Muscle layer of colon (tissue), 2 donors: ENCODE data around the gene BIRC5.

Experiments
- H3K27ac ChIP-seq: one replicate; pipeline ENCODE4 v1.7.0; 2013; ENCODE audit warnings: low read depth, mild to moderate bottlenecking, low read length, moderate library complexity
- H3K27me3 ChIP-seq, 2 donors: one replicate each; pipeline ENCODE4 v1.7.0; 2013; ENCODE audit warnings: low read length in 2 of 2, mild to moderate bottlenecking in 2 of 2; ENCODE audit not compliant: insufficient read depth in 2 of 2, control insufficient read depth in 1 of 2
- H3K36me3 ChIP-seq: one replicate; pipeline ENCODE4 v1.7.0; 2013; ENCODE audit warnings: mild to moderate bottlenecking, low read length; ENCODE audit not compliant: insufficient read depth
- H3K4me1 ChIP-seq: one replicate; pipeline ENCODE4 v1.7.0; 2013; ENCODE audit warnings: mild to moderate bottlenecking, low read length; ENCODE audit not compliant: insufficient read depth
- H3K4me3 ChIP-seq, 2 donors: one replicate each; pipeline ENCODE4 v1.7.0; 2013; ENCODE audit warnings: low read length in 2 of 2, low read depth in 1 of 2, mild to moderate bottlenecking in 1 of 2, moderate library complexity in 1 of 2
- H3K9ac ChIP-seq: one replicate; pipeline ENCODE4 v1.7.0; 2013; ENCODE audit warnings: low read length
- H3K9me3 ChIP-seq: one replicate; pipeline ENCODE4 v1.7.0; 2013; ENCODE audit warnings: mild to moderate bottlenecking, low read length
- donor health status: abdominal sarcoma.
- donor health status: Adenocarcinoma of cecum.

BIRC5 gene

DNA sequence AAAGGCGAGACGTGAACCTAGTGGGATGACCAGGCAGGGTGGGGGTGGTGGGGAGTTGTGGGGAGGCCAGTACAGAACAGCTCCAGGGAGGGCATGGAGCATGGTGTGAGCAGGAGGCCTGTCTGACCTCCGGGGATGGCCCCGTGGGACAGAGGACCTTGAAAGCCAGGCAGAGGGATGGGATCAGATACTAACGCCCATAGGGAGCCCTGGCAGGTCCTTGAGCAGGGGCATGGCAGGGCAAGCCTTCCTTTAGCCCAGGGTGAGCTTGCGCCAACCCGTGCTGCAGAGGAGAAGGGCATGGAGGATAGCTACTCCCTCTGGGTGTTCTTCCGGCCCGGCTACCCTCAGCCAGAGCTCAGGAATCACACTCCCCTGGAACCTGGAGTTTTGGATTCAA is 52.7 kb downstream of the BIRC5 start:
- H3K9me3 ChIP-seq = no peaks in the 10 kb centered on the region
- no peaks in the 10 kb centered on the region for H3K36me3 ChIP-seq
- no peak overlapping the region for H3K27ac ChIP-seq
- no peak overlapping the region for H3K4me3 ChIP-seq
- peaks cover 0 to 19% of the 10 kb centered on the region in 2 donors for H3K27me3 ChIP-seq
- no peaks in the 10 kb centered on the region for H3K4me1 ChIP-seq
- no peak overlapping the region for H3K9ac ChIP-seq

GRCh38 chr17:78267253-78268073 is 53.4 kb downstream of the BIRC5 start:
- Histone ChIP-seq H3K9me3 (no peaks in the 10 kb centered on the region), H3K36me3 (no peaks in the 10 kb centered on the region), H3K4me3 (no peak overlapping the region), H3K27ac (no peak overlapping the region), H3K9ac (no peak overlapping the region), H3K4me1 (no peaks in the 10 kb centered on the region), H3K27me3 (peaks cover 0 to 21% of the 10 kb centered on the region in 2 donors)

DNA sequence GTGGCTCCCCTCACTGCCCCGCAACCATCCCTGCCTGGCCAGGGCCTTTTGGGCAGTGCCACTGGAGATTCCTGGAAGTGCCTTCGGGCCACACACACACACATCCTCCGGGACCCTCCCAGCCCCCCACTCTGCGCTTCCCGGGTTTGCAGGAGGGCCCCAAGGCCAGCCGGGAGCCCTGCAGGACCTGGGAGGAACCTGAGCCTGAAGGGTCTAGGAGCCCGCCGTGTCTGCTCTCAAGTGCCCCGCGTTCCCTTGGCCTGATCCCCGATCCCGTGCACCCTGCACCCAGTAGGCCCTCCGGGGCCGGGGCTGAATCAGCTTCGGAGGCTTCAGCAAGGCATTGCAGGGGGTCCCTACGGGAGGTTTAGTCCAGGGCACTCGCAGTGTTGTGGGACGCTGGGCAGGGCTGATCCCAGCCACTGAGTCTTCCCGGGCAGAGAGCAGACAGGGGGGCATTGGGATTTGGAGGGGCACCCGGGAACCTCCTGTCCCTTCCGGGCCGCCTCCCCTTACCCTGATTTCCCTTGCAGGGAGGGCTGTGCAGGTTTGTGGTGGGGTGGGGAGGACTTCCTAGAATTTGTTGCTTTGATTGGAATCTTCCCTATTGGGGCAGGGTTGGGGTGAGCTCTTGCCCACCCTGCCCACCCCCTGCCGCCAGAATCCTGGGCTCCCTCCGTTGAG is 54.3 kb downstream of the BIRC5 start:
- Histone ChIP-seq H3K9ac (no peak overlapping the region), H3K9me3 (no peaks in the 10 kb centered on the region), H3K27ac (no peak overlapping the region), H3K4me3 (no peak overlapping the region), H3K4me1 (no peaks in the 10 kb centered on the region), H3K27me3 (peaks cover 0 to 21% of the 10 kb centered on the region in 2 donors), H3K36me3 (no peaks in the 10 kb centered on the region)

DNA sequence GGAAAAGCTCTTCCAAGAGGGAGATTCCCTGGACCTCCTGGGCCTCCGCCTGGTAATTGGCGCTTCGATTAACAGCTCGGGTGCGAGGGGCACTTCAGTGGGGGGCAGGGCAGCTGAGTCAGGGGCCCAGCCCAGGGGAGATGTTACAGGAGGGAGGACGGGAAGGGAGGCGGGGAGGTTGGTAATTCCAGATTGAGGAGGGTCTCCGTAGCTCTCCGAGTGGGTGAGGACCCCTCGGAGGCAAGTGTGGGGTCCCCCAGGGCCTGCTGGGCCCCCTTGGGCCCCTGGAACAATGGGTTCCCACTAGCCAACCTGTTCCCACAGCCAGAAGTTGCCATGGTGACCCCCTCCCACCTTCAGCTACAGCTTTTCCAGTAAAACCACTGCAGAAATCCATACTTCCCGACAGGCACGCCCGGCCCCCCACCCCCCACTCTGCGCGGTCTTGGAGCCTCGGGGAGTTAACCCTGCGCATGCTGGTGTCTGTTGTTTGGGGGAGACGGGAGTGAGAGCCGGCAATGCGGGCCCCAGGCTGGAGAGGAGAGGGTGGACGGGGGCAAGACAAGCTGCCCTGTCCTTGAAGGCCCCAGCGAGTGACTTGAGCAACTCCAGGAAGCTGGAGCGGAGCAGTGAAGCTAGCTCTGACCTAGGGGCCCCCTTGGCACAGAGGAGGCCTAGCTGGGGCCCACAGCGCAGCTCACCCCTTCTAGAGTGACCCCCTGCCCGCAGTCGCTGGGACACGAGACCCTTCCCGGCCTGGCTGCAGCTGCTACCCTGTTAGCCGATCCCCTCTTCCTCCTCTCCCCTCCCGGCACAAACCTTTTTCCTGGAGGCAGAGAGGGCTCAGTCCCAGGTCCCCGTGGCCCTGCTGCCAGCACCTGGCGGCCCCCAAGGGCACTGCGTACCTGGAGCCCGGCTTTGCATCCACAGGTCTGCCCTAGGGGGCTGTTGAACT is 55.2 kb downstream of the BIRC5 start:
- no peak overlapping the region for H3K27ac ChIP-seq
- H3K9ac ChIP-seq = no peak overlapping the region
- peaks cover 0 to 21% of the 10 kb centered on the region in 2 donors for H3K27me3 ChIP-seq
- H3K36me3 ChIP-seq = no peaks in the 10 kb centered on the region
- H3K9me3 ChIP-seq = no peaks in the 10 kb centered on the region
- H3K4me1 ChIP-seq = no peaks in the 10 kb centered on the region
- no peak overlapping the region for H3K4me3 ChIP-seq

- Histone ChIP-seq H3K27me3 (peaks cover 0 to 21% of the 10 kb centered on the region in 2 donors), H3K4me3 (no peak overlapping the region), H3K27ac (no peak overlapping the region), H3K9ac (no peak overlapping the region), H3K4me1 (no peaks in the 10 kb centered on the region), H3K36me3 (no peaks in the 10 kb centered on the region), H3K9me3 (no peaks in the 10 kb centered on the region)
Measured at GRCh38 chr17:78269955-78270381, 55.9 kb downstream of the BIRC5 start.

DNA sequence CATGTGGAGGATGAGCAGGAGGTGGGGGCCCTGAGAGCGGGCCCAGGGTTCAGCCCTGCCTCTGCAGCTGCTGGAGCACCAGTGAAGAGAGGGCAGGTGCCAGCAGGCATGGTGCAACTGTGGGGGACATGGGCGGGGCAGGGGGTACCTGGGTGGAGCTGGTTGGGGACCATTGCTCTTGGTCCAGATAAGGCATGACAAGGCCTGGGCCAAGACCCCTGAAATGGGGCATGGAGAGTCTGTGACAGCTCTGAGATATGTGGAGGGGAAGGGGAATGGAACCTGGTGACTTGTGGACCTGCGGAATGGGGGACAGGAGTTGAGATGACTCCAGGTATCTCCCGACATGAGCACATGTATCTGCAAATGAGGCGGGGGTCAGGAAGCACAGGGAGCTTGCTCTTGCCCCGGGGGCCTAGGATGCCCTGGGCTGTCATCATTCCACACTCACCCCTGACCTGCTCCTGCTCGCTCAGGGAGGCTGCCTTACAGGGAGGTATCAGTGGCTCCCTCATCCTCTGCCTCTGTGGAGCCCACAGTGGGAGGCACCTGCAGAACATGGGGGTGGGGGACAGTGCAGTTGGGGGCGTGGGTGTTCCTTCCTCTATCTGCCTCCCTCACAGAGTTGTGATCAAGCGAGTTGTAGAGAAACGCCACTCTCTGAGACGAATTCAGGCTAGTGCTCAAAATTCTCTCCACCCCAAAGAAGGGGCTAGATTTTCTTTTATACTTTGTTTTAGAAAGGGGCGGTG is 57.5 kb downstream of the BIRC5 start:
- no peaks in the 10 kb centered on the region for H3K9me3 ChIP-seq
- no peaks in the 10 kb centered on the region for H3K36me3 ChIP-seq
- no peaks in the 10 kb centered on the region for H3K4me1 ChIP-seq
- no peak overlapping the region for H3K4me3 ChIP-seq
- peaks cover 0 to 21% of the 10 kb centered on the region in 2 donors for H3K27me3 ChIP-seq
- H3K27ac ChIP-seq = no peak overlapping the region
- no peak overlapping the region for H3K9ac ChIP-seq

DNA sequence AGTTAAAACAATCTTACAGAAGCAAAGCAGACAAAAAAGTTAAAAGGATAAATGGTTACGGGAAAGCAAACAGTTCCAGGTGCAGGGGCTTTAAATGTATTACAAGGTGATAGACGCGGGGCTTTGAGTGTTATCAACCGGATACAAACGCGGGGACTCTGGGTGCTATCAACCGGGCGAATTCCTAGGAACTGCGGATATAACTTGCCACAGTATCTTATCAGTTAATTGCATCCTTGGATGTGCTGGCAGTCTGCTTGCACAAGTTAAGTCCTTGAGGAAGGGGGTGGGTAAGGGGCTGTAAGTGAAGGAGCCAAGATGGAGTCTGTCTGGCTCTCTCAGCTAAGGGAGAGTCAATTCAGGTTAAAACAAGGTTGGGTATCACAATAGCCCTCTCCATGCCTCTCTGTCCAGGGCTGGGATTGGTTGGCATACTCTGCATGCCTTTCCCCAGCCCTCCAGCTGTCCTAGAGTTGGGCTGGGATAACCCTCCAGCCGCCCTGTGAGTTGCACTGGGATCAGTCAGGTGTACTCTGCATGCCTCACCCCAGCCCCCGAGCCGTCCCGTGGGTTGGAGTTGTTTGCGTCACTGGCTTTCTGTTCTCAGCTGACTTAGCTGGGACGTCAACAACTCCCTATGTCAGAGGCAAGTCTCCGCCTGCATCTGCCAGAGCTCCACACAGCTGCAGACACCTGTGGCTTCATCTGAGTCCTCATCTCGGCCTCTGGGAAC is 58.3 kb downstream of the BIRC5 start:
- Histone ChIP-seq H3K36me3 (no peaks in the 10 kb centered on the region), H3K9me3 (no peaks in the 10 kb centered on the region), H3K4me1 (no peaks in the 10 kb centered on the region), H3K9ac (no peak overlapping the region), H3K27ac (no peak overlapping the region), H3K27me3 (peaks cover 0 to 21% of the 10 kb centered on the region in 2 donors), H3K4me3 (no peak overlapping the region)

GRCh38 chr17:78272914-78273258 is 58.8 kb downstream of the BIRC5 start:
- Histone ChIP-seq H3K27me3 (peaks cover 0 to 21% of the 10 kb centered on the region in 2 donors), H3K9me3 (no peaks in the 10 kb centered on the region), H3K4me1 (no peaks in the 10 kb centered on the region), H3K27ac (no peak overlapping the region), H3K36me3 (no peaks in the 10 kb centered on the region), H3K4me3 (no peak overlapping the region), H3K9ac (no peak overlapping the region)

DNA sequence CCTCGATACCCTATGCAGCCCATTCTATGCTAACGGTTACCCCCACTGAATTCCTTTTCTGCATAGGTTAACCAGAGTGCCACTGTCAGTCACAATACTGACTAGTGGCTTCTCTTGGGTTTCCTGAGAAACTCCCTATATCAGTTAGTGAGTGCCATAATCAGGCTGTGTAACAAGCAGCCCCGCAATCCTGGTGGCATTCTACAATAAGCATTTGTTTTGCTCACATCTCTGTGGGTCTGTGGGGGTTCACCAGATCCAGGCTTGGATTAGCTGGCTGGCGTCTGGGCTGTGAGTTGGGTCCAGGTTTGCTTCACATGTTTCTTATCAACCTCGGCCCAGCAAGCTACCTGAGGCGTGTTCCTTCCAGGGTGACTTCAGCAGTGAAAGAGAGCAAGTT is 59.8 kb downstream of the BIRC5 start:
- Histone ChIP-seq H3K36me3 (no peaks in the 10 kb centered on the region), H3K9ac (no peak overlapping the region), H3K9me3 (no peaks in the 10 kb centered on the region), H3K4me1 (no peaks in the 10 kb centered on the region), H3K27ac (no peak overlapping the region), H3K4me3 (no peak overlapping the region), H3K27me3 (peaks cover 0 to 20% of the 10 kb centered on the region in 2 donors)
